Upper lobe of left lung (tissue), 4 donors: ENCODE data around the gene COMMD7.

Experiments
- POLR2A ChIP-seq, 4 donors: fragments of 450-650 bp; IDR thresholded peaks; one replicate each; pipeline ENCODE4 v1.5.1; 2016 to 2017; ENCODE audit warnings: antibody characterized with exemption in 4 of 4, mild to moderate bottlenecking in 2 of 4
- POLR2AphosphoS5 ChIP-seq, 2 donors: sonication (generic); formaldehyde crosslinking; IDR thresholded peaks; one replicate each; pipeline ENCODE4 v1.5.1; 2017; ENCODE audit warnings: antibody characterized with exemption in 2 of 2
- TF ChIP-seq, protein P1 (sequence below), 6 experiments: fragments of 450-650 bp in 4 of 6; fragments of 200-600 bp in 2 of 6; sonication (generic) in 2 of 6; IDR thresholded peaks; one replicate each; pipeline ENCODE4 v1.5.1; 2016 to 2019; ENCODE audit warnings: antibody characterized with exemption in 6 of 6

GRCh38 chr20:32792731-32793458 is 49.6 kb upstream of the COMMD7 start:
- TF ChIP-seq, protein P1, sequence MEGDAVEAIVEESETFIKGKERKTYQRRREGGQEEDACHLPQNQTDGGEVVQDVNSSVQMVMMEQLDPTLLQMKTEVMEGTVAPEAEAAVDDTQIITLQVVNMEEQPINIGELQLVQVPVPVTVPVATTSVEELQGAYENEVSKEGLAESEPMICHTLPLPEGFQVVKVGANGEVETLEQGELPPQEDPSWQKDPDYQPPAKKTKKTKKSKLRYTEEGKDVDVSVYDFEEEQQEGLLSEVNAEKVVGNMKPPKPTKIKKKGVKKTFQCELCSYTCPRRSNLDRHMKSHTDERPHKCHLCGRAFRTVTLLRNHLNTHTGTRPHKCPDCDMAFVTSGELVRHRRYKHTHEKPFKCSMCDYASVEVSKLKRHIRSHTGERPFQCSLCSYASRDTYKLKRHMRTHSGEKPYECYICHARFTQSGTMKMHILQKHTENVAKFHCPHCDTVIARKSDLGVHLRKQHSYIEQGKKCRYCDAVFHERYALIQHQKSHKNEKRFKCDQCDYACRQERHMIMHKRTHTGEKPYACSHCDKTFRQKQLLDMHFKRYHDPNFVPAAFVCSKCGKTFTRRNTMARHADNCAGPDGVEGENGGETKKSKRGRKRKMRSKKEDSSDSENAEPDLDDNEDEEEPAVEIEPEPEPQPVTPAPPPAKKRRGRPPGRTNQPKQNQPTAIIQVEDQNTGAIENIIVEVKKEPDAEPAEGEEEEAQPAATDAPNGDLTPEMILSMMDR (IDR thresholded peaks at IDR 0.05) = peak in 1 of 6 experiments; percentile 12
- TF ChIP-seq POLR2AphosphoS5 (IDR thresholded peaks at IDR 0.05) (no peak), POLR2A (IDR thresholded peaks at IDR 0.05) (no peak)
